SU-DHL-6 (cell line): ENCODE data around the gene SUMF1.

ENCODE experiments used
- H2AFZ ChIP-seq: fragments of 200-600 bp; sonication (generic); 2 replicates; pipeline ENCODE4 v1.6.1; 2014; ENCODE audit warnings: low read depth, mild to moderate bottlenecking, moderate library complexity, mixed read lengths, antibody characterized with exemption, low read length; ENCODE audit not compliant: severe bottlenecking
- H3F3A ChIP-seq: fragments of 200-600 bp; shearing (Covaris generic); 2 replicates; pipeline ENCODE4 v1.6.0; 2016; ENCODE audit warnings: antibody characterized with exemption, mild to moderate bottlenecking; ENCODE audit not compliant: insufficient read depth
- H3K27ac ChIP-seq: fragments of 200-600 bp; sonication (generic); 2 replicates; pipeline ENCODE4 v1.5.1; 2016; ENCODE audit warnings: low read depth, mild to moderate bottlenecking, low read length, moderate library complexity, mixed read lengths
- H3K27me3 ChIP-seq: fragments of 200-600 bp; sonication (generic), shearing (Covaris generic); 2 replicates; pipeline ENCODE4 v1.6.0; 2014; ENCODE audit warnings: mild to moderate bottlenecking, low read length
- H3K36me3 ChIP-seq: fragments of 200-600 bp; sonication (generic); 2 replicates; pipeline ENCODE4 v1.6.1; 2014; ENCODE audit warnings: mild to moderate bottlenecking, low read length, mixed read lengths
- H3K4me2 ChIP-seq: fragments of 300-600, 200-600 bp; shearing (Covaris generic), sonication (generic); 2 replicates; pipeline ENCODE4 v1.6.0; 2014; ENCODE audit warnings: low read length, low read depth, mild to moderate bottlenecking; ENCODE audit not compliant: poor library complexity, severe bottlenecking
- H3K4me3 ChIP-seq: fragments of 200-600 bp; sonication (generic); 2 replicates; pipeline ENCODE4 v1.5.1; 2014; ENCODE audit warnings: antibody characterized with exemption, low read length, mild to moderate bottlenecking, mixed read lengths; ENCODE audit not compliant: insufficient read depth, poor library complexity, severe bottlenecking
- H3K79me2 ChIP-seq: fragments of 200-600 bp; sonication (generic); 2 replicates; pipeline ENCODE4 v1.6.1; 2014; ENCODE audit warnings: mild to moderate bottlenecking, low read length, moderate library complexity; ENCODE audit not compliant: insufficient read depth
- H3K9ac ChIP-seq: fragments of 200-600 bp; sonication (generic); 2 replicates; pipeline ENCODE4 v1.7.0; 2014; ENCODE audit warnings: mild to moderate bottlenecking, low read length
- H3K9me2 ChIP-seq: fragments of 200-600 bp; sonication (generic); replicated peaks from 2 replicates; pipeline ENCODE4 v1.6.1; 2014; ENCODE audit warnings: low read length; ENCODE audit not compliant: insufficient read depth
- H3K9me3 ChIP-seq: fragments of 200-600 bp; sonication (generic); 2 replicates; pipeline ENCODE4 v1.6.1; 2014; ENCODE audit warnings: low read length, mixed read lengths; ENCODE audit not compliant: insufficient read depth
- H4K20me1 ChIP-seq: fragments of 200-600 bp; sonication (generic); 2 replicates; pipeline ENCODE4 v1.6.1; 2014; ENCODE audit warnings: low read depth, mild to moderate bottlenecking, antibody characterized with exemption, low read length, moderate library complexity, mixed read lengths
- CTCF ChIP-seq: fragments of 200-600 bp; sonication (generic); IDR thresholded peaks from one replicate; pipeline ENCODE4 v1.5.1; 2017; ENCODE audit warnings: antibody characterized with exemption, mild to moderate bottlenecking, low read length, moderate library complexity; ENCODE audit not compliant: insufficient read depth, poor library complexity, severe bottlenecking
- EZH2phosphoT487 ChIP-seq: fragments of 200-600 bp; sonication (generic), shearing (Covaris generic); conservative IDR thresholded peaks from 2 replicates; pipeline ENCODE4 v1.6.1; 2018; ENCODE audit warnings: mild to moderate bottlenecking, antibody characterized with exemption, low read length, moderate library complexity, mixed read lengths

The SUMF1 gene

GRCh38 chr3:4417449-4417848 lies 49.6 kb downstream of the SUMF1 start:
- Histone ChIP-seq H3K4me3 (no peak overlapping the region), H4K20me1 (no peaks in the 10 kb centered on the region), H3K9ac (no peak overlapping the region), H3K9me2 (no peaks in the 10 kb centered on the region), H3K27me3 (no peaks in the 10 kb centered on the region), H3K36me3 (no peaks in the 10 kb centered on the region), H3K27ac (no peak overlapping the region), H3F3A (no peaks in the 10 kb centered on the region), H3K4me2 (no peak overlapping the region), H2AFZ (no peak overlapping the region), H3K9me3 (no peaks in the 10 kb centered on the region), H3K79me2 (no peaks in the 10 kb centered on the region)
- no peak for TF ChIP-seq CTCF
- no peak for TF ChIP-seq EZH2phosphoT487

- Histone ChIP-seq H3F3A (no peaks in the 10 kb centered on the region), H3K36me3 (no peaks in the 10 kb centered on the region), H3K9ac (no peak overlapping the region), H2AFZ (no peak overlapping the region), H3K27me3 (no peaks in the 10 kb centered on the region), H3K4me3 (no peak overlapping the region), H3K9me2 (no peaks in the 10 kb centered on the region), H4K20me1 (no peaks in the 10 kb centered on the region), H3K27ac (no peak overlapping the region), H3K79me2 (no peaks in the 10 kb centered on the region), H3K4me2 (no peak overlapping the region), H3K9me3 (no peaks in the 10 kb centered on the region)
- no peak for TF ChIP-seq CTCF
- TF ChIP-seq EZH2phosphoT487, result no peak
Measured at GRCh38 chr3:4416961-4417360, 50.1 kb downstream of the SUMF1 start.

GRCh38 chr3:4416427-4416945 lies 50.6 kb downstream of the SUMF1 start:
- no peaks in the 10 kb centered on the region for H4K20me1 ChIP-seq
- H3K9me2 ChIP-seq, result no peaks in the 10 kb centered on the region
- H3K9ac ChIP-seq, result no peak overlapping the region
- TF ChIP-seq CTCF (no peak), EZH2phosphoT487 (no peak)
- H3F3A ChIP-seq, result no peaks in the 10 kb centered on the region
- no peak overlapping the region for H2AFZ ChIP-seq
- no peaks in the 10 kb centered on the region for H3K36me3 ChIP-seq
- no peak overlapping the region for H3K4me2 ChIP-seq
- no peaks in the 10 kb centered on the region for H3K27me3 ChIP-seq
- H3K79me2 ChIP-seq, result no peaks in the 10 kb centered on the region
- no peak overlapping the region for H3K4me3 ChIP-seq
- H3K9me3 ChIP-seq, result no peaks in the 10 kb centered on the region
- no peak overlapping the region for H3K27ac ChIP-seq

GRCh38 chr3:4413467-4413866 lies 53.6 kb downstream of the SUMF1 start:
- H3K4me3 ChIP-seq, result no peak overlapping the region
- no peaks in the 10 kb centered on the region for H3K27me3 ChIP-seq
- no peak overlapping the region for H2AFZ ChIP-seq
- TF ChIP-seq CTCF (no peak), EZH2phosphoT487 (no peak)
- H3K9me2 ChIP-seq, result no peaks in the 10 kb centered on the region
- no peaks in the 10 kb centered on the region for H3K36me3 ChIP-seq
- no peaks in the 10 kb centered on the region for H3K9me3 ChIP-seq
- no peak overlapping the region for H3K27ac ChIP-seq
- no peaks in the 10 kb centered on the region for H3K79me2 ChIP-seq
- H3K4me2 ChIP-seq, result no peak overlapping the region
- H3K9ac ChIP-seq, result no peak overlapping the region
- H4K20me1 ChIP-seq, result no peaks in the 10 kb centered on the region
- no peaks in the 10 kb centered on the region for H3F3A ChIP-seq
